ENCODE data around the gene PRPF31. TPM values are rescaled to one million over a fixed set of nuclear protein-coding genes. Genes with fewer than 3 reads are reported as not detected.
A peak's percentile ranks its signal among the peaks of the same experiment; 100 is the strongest.
"Not testable (repeated sequence)": the region's sequence is repeated elsewhere in the genome, so short reads cannot be mapped to it uniquely, and the experiment has no call there.

Gene PRPF31
- polyA plus RNA-seq, 1 donor from 2014 or later, result 70.6 TPM

- H3K9me3 Mint-ChIP-seq, result no peaks in the 10 kb centered on the region
- H3K36me3 Mint-ChIP-seq, result peaks cover 2% of the 10 kb centered on the region
- peak within 1 kb of the TSS; percentile 93 to 99 (median 99) for H3K27ac Mint-ChIP-seq
- H3K4me3 Mint-ChIP-seq, result peak within 1 kb of the TSS; percentile 96 to 100 (median 98)
- H3K4me1 Mint-ChIP-seq, result peaks cover 16 to 32% (median 24%) of the 10 kb centered on the region in 3 donors
- peaks cover 4% of the 10 kb centered on the region for H3K27me3 Mint-ChIP-seq
These were observed 44.0 kb downstream of the PRPF31 start, which contains the start of gene LENG1 for GRCh38 chr19:54159352-54160181. LENG1 (minus strand) TSS chr19:54159721; CDS start chr19:54159695, 26 bp downstream.

GRCh38 chr19:54160182-54160811 lies 44.7 kb downstream of the PRPF31 start:
- Mint-ChIP-seq H3K36me3 (peaks cover 2% of the 10 kb centered on the region), H3K27me3 (peaks cover 9% of the 10 kb centered on the region), H3K27ac (peak overlapping the region; percentile 93 to 99 (median 99)), H3K4me1 (peaks cover 16 to 29% (median 24%) of the 10 kb centered on the region in 3 donors), H3K4me3 (peak overlapping the region; percentile 96 to 100 (median 98)), H3K9me3 (no peaks in the 10 kb centered on the region)

GRCh38 chr19:54160854-54161253 lies 45.3 kb downstream of the PRPF31 start:
- Mint-ChIP-seq H3K27ac (peak overlapping the region in 2 of 3 donors; percentile 93 to 99), H3K4me3 (peak overlapping the region; percentile 9 to 100 (median 80)), H3K27me3 (peaks cover 13% of the 10 kb centered on the region), H3K36me3 (peaks cover 2% of the 10 kb centered on the region), H3K4me1 (peaks cover 16 to 29% (median 24%) of the 10 kb centered on the region in 3 donors), H3K9me3 (no peaks in the 10 kb centered on the region)

GRCh38 chr19:54162241-54162805 lies 46.8 kb downstream of the PRPF31 start:
- Mint-ChIP-seq H3K9me3 (no peaks in the 10 kb centered on the region), H3K27ac (peak overlapping the region; percentile 73 to 77 (median 74)), H3K4me1 (peaks cover 16 to 26% (median 21%) of the 10 kb centered on the region in 3 donors), H3K27me3 (peaks cover 14% of the 10 kb centered on the region), H3K4me3 (peak overlapping the region; percentile 87 to 96 (median 92)), H3K36me3 (no peaks in the 10 kb centered on the region)

GRCh38 chr19:54162884-54163283 lies 47.3 kb downstream of the PRPF31 start:
- peaks cover 14% of the 10 kb centered on the region for H3K27me3 Mint-ChIP-seq
- H3K4me1 Mint-ChIP-seq, result peaks cover 16 to 26% (median 21%) of the 10 kb centered on the region in 3 donors
- peak overlapping the region in 1 of 3 donors; percentile 77 for H3K27ac Mint-ChIP-seq
- H3K9me3 Mint-ChIP-seq, result no peaks in the 10 kb centered on the region
- H3K36me3 Mint-ChIP-seq, result no peaks in the 10 kb centered on the region
- H3K4me3 Mint-ChIP-seq, result peak overlapping the region in 3 of 4 donors; percentile 86 to 96 (median 93)

- Mint-ChIP-seq H3K4me3 (peak overlapping the region in 1 of 4 donors; percentile 63), H3K4me1 (peaks cover 15 to 19% (median 15%) of the 10 kb centered on the region in 3 donors), H3K36me3 (no peaks in the 10 kb centered on the region), H3K27ac (peak overlapping the region in 1 of 3 donors; percentile 90), H3K27me3 (peaks cover 14% of the 10 kb centered on the region), H3K9me3 (no peaks in the 10 kb centered on the region)
These were observed 49.0 kb downstream of the PRPF31 start for GRCh38 chr19:54164369-54165068.

- Mint-ChIP-seq H3K27ac (peak overlapping the region in 1 of 3 donors; percentile 90), H3K36me3 (no peaks in the 10 kb centered on the region), H3K27me3 (peaks cover 14% of the 10 kb centered on the region), H3K9me3 (no peaks in the 10 kb centered on the region), H3K4me1 (peaks cover 9 to 13% (median 10%) of the 10 kb centered on the region in 3 donors), H3K4me3 (peak overlapping the region in 2 of 4 donors; percentile 49 to 63)
These were observed 49.7 kb downstream of the PRPF31 start for GRCh38 chr19:54165222-54165621.

GRCh38 chr19:54168174-54168917 lies 52.8 kb downstream of the PRPF31 start:
- no peak overlapping the region for H3K27ac Mint-ChIP-seq
- H3K4me1 Mint-ChIP-seq, result peaks cover 0 to 8% (median 2%) of the 10 kb centered on the region in 3 donors
- no peak overlapping the region for H3K4me3 Mint-ChIP-seq
- H3K36me3 Mint-ChIP-seq, result no peaks in the 10 kb centered on the region
- no peaks in the 10 kb centered on the region for H3K9me3 Mint-ChIP-seq
- H3K27me3 Mint-ChIP-seq, result peaks cover 14% of the 10 kb centered on the region

GRCh38 chr19:54169149-54169740 lies 53.7 kb downstream of the PRPF31 start:
- peaks cover 13% of the 10 kb centered on the region for H3K27me3 Mint-ChIP-seq
- no peaks in the 10 kb centered on the region for H3K36me3 Mint-ChIP-seq
- no peaks in the 10 kb centered on the region for H3K9me3 Mint-ChIP-seq
- no peak overlapping the region for H3K27ac Mint-ChIP-seq
- peaks cover 0 to 8% (median 6%) of the 10 kb centered on the region in 3 donors for H3K4me1 Mint-ChIP-seq
- H3K4me3 Mint-ChIP-seq, result no peak overlapping the region

GRCh38 chr19:54171736-54172431 lies 56.3 kb downstream of the PRPF31 start:
- H3K27me3 Mint-ChIP-seq, H3K27ac Mint-ChIP-seq, H3K9me3 Mint-ChIP-seq, H3K36me3 Mint-ChIP-seq, H3K4me3 Mint-ChIP-seq: not testable (repeated sequence)
- peaks cover 0 to 13% (median 6%) of the 10 kb centered on the region in 3 donors for H3K4me1 Mint-ChIP-seq

- Mint-ChIP-seq H3K27me3 (no peaks in the 10 kb centered on the region), H3K9me3 (no peaks in the 10 kb centered on the region), H3K27ac (no peak within 1 kb of the TSS), H3K4me3 (peak within 1 kb of the TSS in 2 of 4 donors; percentile 47 to 70), H3K4me1 (peaks cover 0 to 13% (median 6%) of the 10 kb centered on the region in 3 donors), H3K36me3 (no peaks in the 10 kb centered on the region)
These were observed 57.2 kb downstream of the PRPF31 start, which contains the start of gene TMC4 for GRCh38 chr19:54172471-54173358. TMC4 (minus strand) TSS chr19:54173160; CDS start chr19:54173117, 43 bp downstream.

GRCh38 chr19:54173359-54173699 lies 57.8 kb downstream of the PRPF31 start:
- no peaks in the 10 kb centered on the region for H3K9me3 Mint-ChIP-seq
- H3K27me3 Mint-ChIP-seq, result no peaks in the 10 kb centered on the region
- H3K4me3 Mint-ChIP-seq, result peak overlapping the region in 1 of 4 donors; percentile 47

More at GRCh38 chr19:54173359-54173699, 57.8 kb downstream of the PRPF31 start:
- Mint-ChIP-seq H3K36me3 (peaks cover 2% of the 10 kb centered on the region), H3K4me1 (peaks cover 0 to 10% (median 6%) of the 10 kb centered on the region in 3 donors), H3K27ac (no peak overlapping the region)
